HepG2 (cell line): ENCODE data around the gene ZSCAN23. TPM values are rescaled to one million over a fixed set of nuclear protein-coding genes. Genes with fewer than 3 reads are reported as not detected.

Experiments used
- BCL3 ChIP-seq: sonication (generic); formaldehyde crosslinking; IDR thresholded peaks from 2 replicates; pipeline ENCODE4 v1.5.1; 2020; ENCODE audit warnings: mild to moderate bottlenecking, missing genetic modification reagents, moderate library complexity
- CAMTA2 ChIP-seq: sonication (generic); formaldehyde crosslinking; IDR thresholded peaks from 2 replicates; pipeline ENCODE4 v1.4.0; 2020; ENCODE audit warnings: mild to moderate bottlenecking, missing genetic modification reagents, borderline replicate concordance
- CREB1 ChIP-seq, 2 experiments: fragments of 450-650 bp in 1 of 2; IDR thresholded peaks; 2 replicates each; pipeline ENCODE4 v1.6.1; 2016 to 2017; ENCODE audit warnings: control low read depth in 1 of 2, mild to moderate bottlenecking in 1 of 2, missing compliant biosample characterization in 1 of 2, missing genetic modification characterization in 1 of 2
- ETV5 ChIP-seq: IDR thresholded peaks from 2 replicates; pipeline ENCODE4 v1.6.1; 2018; ENCODE audit warnings: missing biosample characterization, missing genetic modification reagents, inconsistent platforms, borderline replicate concordance
- GMEB2 ChIP-seq: IDR thresholded peaks from 2 replicates; pipeline ENCODE4 v1.6.1; 2016; ENCODE audit warnings: missing biosample characterization, missing genetic modification reagents, low read depth
- KDM2A ChIP-seq: sonication (generic); formaldehyde crosslinking; IDR thresholded peaks from 2 replicates; pipeline ENCODE4 v1.4.0; 2020; ENCODE audit warnings: low read depth, missing genetic modification reagents, borderline replicate concordance
- PHF8 ChIP-seq: sonication (generic); formaldehyde crosslinking; IDR thresholded peaks from 2 replicates; pipeline ENCODE4 v1.5.0; 2020; ENCODE audit warnings: missing genetic modification reagents
- PRDM10 ChIP-seq: sonication (generic); formaldehyde crosslinking; IDR thresholded peaks from 2 replicates; pipeline ENCODE4 v1.4.0; 2020; ENCODE audit warnings: low read depth, missing genetic modification reagents
- TP53 ChIP-seq: sonication (generic); formaldehyde crosslinking; conservative IDR thresholded peaks from 2 replicates; pipeline ENCODE4 v1.4.0; 2020; ENCODE audit warnings: missing genetic modification reagents
- ZBTB21 ChIP-seq: sonication (generic); formaldehyde crosslinking; IDR thresholded peaks from 2 replicates; pipeline ENCODE4 v1.4.0; 2020; ENCODE audit warnings: missing genetic modification reagents
- ZBTB8A ChIP-seq: sonication (generic); formaldehyde crosslinking; IDR thresholded peaks from 2 replicates; pipeline ENCODE4 v1.4.0; 2020; ENCODE audit warnings: mild to moderate bottlenecking, low read depth, missing genetic modification reagents, borderline replicate concordance
- ZNF333 ChIP-seq: sonication (generic); formaldehyde crosslinking; IDR thresholded peaks from 2 replicates; pipeline ENCODE4 v1.4.0; 2020; ENCODE audit warnings: mild to moderate bottlenecking, missing genetic modification reagents, borderline replicate concordance
- ZNF407 ChIP-seq: sonication (generic); formaldehyde crosslinking; IDR thresholded peaks from one replicate; pipeline ENCODE4 v1.5.1; 2020; ENCODE audit warnings: mild to moderate bottlenecking, missing genetic modification reagents; ENCODE audit errors: not compliant biosample characterization
- polyA plus RNA-seq, 8 experiments: library from polyadenylated mRNA; depleted of rRNA in 3 of 8; stranded (reverse) in 7 of 8; unstranded in 1 of 8; fragments of >200 nt; fragmentation: Illumina TruSeq in 4 of 8; extraction: Trizol in 4 of 8; gene quantifications; 2 replicates each; pipeline versions ENCODE4 v1.2.1 to v1.2.3, GENCODE V29; 2011 to 2016; ENCODE audit warnings: low read depth in 4 of 8, missing spikeins in 1 of 8, mixed read lengths in 1 of 8; ENCODE audit not compliant: insufficient read depth in 1 of 8
- total RNA-seq, 5 experiments: library from RNA; depleted of rRNA; stranded (reverse); fragments of >200 nt; fragmentation: Illumina TruSeq; extraction: Trizol; gene quantifications; 2 replicates each; pipeline ENCODE4 v1.2.3, GENCODE V29; 2016; ENCODE audit warnings: low read depth in 1 of 5

ZSCAN23 gene
- total and polyA plus RNA-seq, 2 of the 13 experiments (the other 11 are each of a cell fraction or from before 2014, with no cell fraction given), result 0.29 to 1.2 TPM

GRCh38 chr6:28443112-28443773 is at the start of gene ZSCAN23 (continued):
- peak; percentile 80 for TF ChIP-seq CREB1 (IDR thresholded peaks at IDR 0.05)
- peak; percentile 93 for TF ChIP-seq CREB1 (CRISPR knock-in tag; IDR thresholded peaks at IDR 0.05)
- 0 out of 2 replicates have a peak, but pooled peaks have one; percentile 20 for TF ChIP-seq GMEB2 (CRISPR knock-in tag)
- TF ChIP-seq TP53 (CRISPR knock-in tag), result no peak
- TF ChIP-seq ETV5, result peak; percentile 55
- peak; percentile 41 for TF ChIP-seq ZNF407 (CRISPR knock-in tag)
- TF ChIP-seq PRDM10 (CRISPR knock-in tag), result no peak
- no peak for TF ChIP-seq ZBTB8A
- no peak for TF ChIP-seq CAMTA2 (CRISPR knock-in tag)
- TF ChIP-seq BCL3 (CRISPR knock-in tag), result 0 out of 2 replicates have a peak, but pooled peaks have one; percentile 34
- no peak for TF ChIP-seq ZNF333 (CRISPR knock-in tag)
- TF ChIP-seq PHF8 (CRISPR knock-in tag), result peak; percentile 55; the same call in 1 of the 2 replicates
- peak; percentile 80 for TF ChIP-seq ZBTB21 (CRISPR knock-in tag)
- peak; percentile 50; the same call in 1 of the 2 replicates for TF ChIP-seq KDM2A (CRISPR knock-in tag)
